Measurements from ENCODE around the gene GRP.
A peak's percentile ranks its signal among the peaks of the same experiment; 100 is the strongest.

The GRP gene

GRCh38 chr18:59266886-59267502 is 47.0 kb downstream of the GRP start:
- Mint-ChIP-seq H3K4me3 (no peak overlapping the region), H3K4me1 (peaks cover 11% of the 10 kb centered on the region), H3K27ac (no peak overlapping the region), H3K36me3 (peaks cover 2% of the 10 kb centered on the region), H3K27me3 (peaks cover 42% of the 10 kb centered on the region), H3K9me3 (peaks cover 2% of the 10 kb centered on the region)
- DNase-seq (ENCODE audit: low spot score in 2 of 2) = no peak
- ATAC-seq (ENCODE audit: low read depth) = no peak

DNA sequence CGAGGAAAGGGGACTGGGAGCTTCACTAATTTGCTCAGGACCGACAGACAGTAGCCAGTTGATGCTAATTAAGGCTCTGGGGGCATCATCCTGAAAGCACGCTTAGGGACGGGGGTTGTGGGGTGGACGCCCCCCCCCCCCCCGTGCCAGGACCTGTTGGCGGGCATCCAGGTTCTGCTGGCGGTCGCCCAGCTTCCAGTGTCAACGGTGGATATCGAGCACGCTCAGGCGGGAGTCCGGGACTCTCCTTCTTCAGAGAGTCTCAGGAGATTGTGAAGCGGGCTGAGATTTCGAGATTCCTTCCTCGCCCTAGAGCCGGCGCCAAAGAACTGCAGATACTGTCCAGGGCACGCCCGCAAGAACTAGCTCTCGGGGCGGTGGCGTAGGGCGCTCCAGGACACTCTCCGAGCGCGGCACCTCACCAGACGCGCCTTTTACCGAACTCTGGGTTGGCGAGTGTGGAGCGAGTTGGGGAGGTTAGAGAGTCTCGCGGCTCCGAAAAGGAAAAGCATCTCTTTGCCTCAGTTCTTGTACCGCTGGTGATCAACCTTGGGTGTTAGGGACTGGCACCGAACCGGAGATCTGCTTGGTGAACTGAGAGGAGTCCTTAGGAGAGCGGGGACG is 47.7 kb downstream of the GRP start:
- DNase-seq (ENCODE audit: low spot score in 2 of 2) (no peak), ATAC-seq (ENCODE audit: low read depth) (no peak)
- Mint-ChIP-seq H3K27ac (no peak overlapping the region), H3K4me1 (peaks cover 11% of the 10 kb centered on the region), H3K4me3 (peak overlapping the region; percentile 5), H3K27me3 (peaks cover 40% of the 10 kb centered on the region), H3K36me3 (peaks cover 2% of the 10 kb centered on the region), H3K9me3 (peaks cover 2% of the 10 kb centered on the region)

- Mint-ChIP-seq H3K27ac (no peak overlapping the region), H3K27me3 (peaks cover 36% of the 10 kb centered on the region), H3K36me3 (peaks cover 2% of the 10 kb centered on the region), H3K9me3 (peaks cover 2% of the 10 kb centered on the region), H3K4me1 (peaks cover 11% of the 10 kb centered on the region), H3K4me3 (peak overlapping the region; percentile 69)
- ATAC-seq (ENCODE audit: low read depth) (no peak), DNase-seq (ENCODE audit: low spot score in 2 of 2) (no peak)
Observed at GRCh38 chr18:59268127-59268720, 48.3 kb downstream of the GRP start.

- Mint-ChIP-seq H3K9me3 (peaks cover 2% of the 10 kb centered on the region), H3K4me3 (peak overlapping the region; percentile 69), H3K4me1 (peaks cover 12% of the 10 kb centered on the region), H3K27ac (peak overlapping the region; percentile 7), H3K36me3 (peaks cover 2% of the 10 kb centered on the region), H3K27me3 (peaks cover 35% of the 10 kb centered on the region)
- DNase-seq (ENCODE audit: low spot score in 2 of 2) (peak in 1 of 2 donors; percentile 38), ATAC-seq (ENCODE audit: low read depth) (peak; percentile 53)
Observed at GRCh38 chr18:59268721-59269562, 49.0 kb downstream of the GRP start.

GRCh38 chr18:59269563-59270119 is 49.7 kb downstream of the GRP start:
- DNase-seq (ENCODE audit: low spot score in 2 of 2) (no peak), ATAC-seq (ENCODE audit: low read depth) (no peak)
- H3K27me3 Mint-ChIP-seq = peaks cover 36% of the 10 kb centered on the region
- H3K9me3 Mint-ChIP-seq = peaks cover 2% of the 10 kb centered on the region
- H3K27ac Mint-ChIP-seq = peak overlapping the region; percentile 7
- peak overlapping the region; percentile 69 for H3K4me3 Mint-ChIP-seq
- peaks cover 12% of the 10 kb centered on the region for H3K4me1 Mint-ChIP-seq
- H3K36me3 Mint-ChIP-seq = peaks cover 2% of the 10 kb centered on the region

DNA sequence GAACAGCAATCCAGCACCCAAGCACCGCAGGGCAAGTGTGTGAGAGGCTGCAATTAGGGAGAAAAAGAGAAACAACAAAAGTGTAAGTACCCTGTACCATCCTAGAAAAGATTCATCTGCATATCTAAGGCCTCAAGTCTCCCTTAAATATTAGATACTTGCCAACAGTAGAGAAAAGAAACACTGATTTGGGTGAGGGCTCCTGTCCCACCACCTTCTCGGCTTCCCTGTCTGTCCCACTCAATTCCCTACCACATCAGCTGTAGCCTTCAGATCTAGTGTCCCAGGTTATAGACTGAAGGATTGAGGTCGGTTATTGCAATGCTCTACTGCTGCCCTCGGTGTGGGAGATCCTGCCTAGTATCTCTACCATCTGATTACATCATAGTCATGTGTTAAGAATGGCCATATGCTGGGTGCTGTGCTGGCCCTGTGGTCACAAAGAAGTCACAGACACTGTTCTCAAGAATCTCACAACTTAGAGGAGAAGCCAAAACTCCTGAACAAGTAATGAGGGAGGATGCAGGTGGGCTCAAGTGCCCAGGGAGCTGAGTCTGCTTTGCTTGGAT is 50.8 kb downstream of the GRP start:
- peaks cover 12% of the 10 kb centered on the region for H3K4me1 Mint-ChIP-seq
- peaks cover 2% of the 10 kb centered on the region for H3K9me3 Mint-ChIP-seq
- H3K27me3 Mint-ChIP-seq = peaks cover 38% of the 10 kb centered on the region
- H3K36me3 Mint-ChIP-seq = peaks cover 2% of the 10 kb centered on the region
- ATAC-seq (ENCODE audit: low read depth) (no peak), DNase-seq (ENCODE audit: low spot score in 2 of 2) (no peak)
- no peak overlapping the region for H3K4me3 Mint-ChIP-seq
- H3K27ac Mint-ChIP-seq = no peak overlapping the region

- H3K9me3 Mint-ChIP-seq = peaks cover 2% of the 10 kb centered on the region
- peak overlapping the region; percentile 8 for H3K4me3 Mint-ChIP-seq
- H3K27me3 Mint-ChIP-seq = peaks cover 34% of the 10 kb centered on the region
- DNase-seq (ENCODE audit: low spot score in 2 of 2) = no peak
- H3K36me3 Mint-ChIP-seq = peaks cover 2% of the 10 kb centered on the region
- H3K4me1 Mint-ChIP-seq = peaks cover 12% of the 10 kb centered on the region
- H3K27ac Mint-ChIP-seq = no peak overlapping the region
- ATAC-seq (ENCODE audit: low read depth) = no peak
Observed at GRCh38 chr18:59271606-59272220, 51.8 kb downstream of the GRP start.

GRCh38 chr18:59272221-59272888 is 52.4 kb downstream of the GRP start:
- ATAC-seq (ENCODE audit: low read depth) (peak; percentile 43), DNase-seq (ENCODE audit: low spot score in 2 of 2) (no peak)
- Mint-ChIP-seq H3K9me3 (peaks cover 2% of the 10 kb centered on the region), H3K36me3 (peaks cover 2% of the 10 kb centered on the region), H3K4me1 (peaks cover 12% of the 10 kb centered on the region), H3K27me3 (peaks cover 33% of the 10 kb centered on the region), H3K27ac (no peak overlapping the region), H3K4me3 (peak overlapping the region; percentile 8)

DNA sequence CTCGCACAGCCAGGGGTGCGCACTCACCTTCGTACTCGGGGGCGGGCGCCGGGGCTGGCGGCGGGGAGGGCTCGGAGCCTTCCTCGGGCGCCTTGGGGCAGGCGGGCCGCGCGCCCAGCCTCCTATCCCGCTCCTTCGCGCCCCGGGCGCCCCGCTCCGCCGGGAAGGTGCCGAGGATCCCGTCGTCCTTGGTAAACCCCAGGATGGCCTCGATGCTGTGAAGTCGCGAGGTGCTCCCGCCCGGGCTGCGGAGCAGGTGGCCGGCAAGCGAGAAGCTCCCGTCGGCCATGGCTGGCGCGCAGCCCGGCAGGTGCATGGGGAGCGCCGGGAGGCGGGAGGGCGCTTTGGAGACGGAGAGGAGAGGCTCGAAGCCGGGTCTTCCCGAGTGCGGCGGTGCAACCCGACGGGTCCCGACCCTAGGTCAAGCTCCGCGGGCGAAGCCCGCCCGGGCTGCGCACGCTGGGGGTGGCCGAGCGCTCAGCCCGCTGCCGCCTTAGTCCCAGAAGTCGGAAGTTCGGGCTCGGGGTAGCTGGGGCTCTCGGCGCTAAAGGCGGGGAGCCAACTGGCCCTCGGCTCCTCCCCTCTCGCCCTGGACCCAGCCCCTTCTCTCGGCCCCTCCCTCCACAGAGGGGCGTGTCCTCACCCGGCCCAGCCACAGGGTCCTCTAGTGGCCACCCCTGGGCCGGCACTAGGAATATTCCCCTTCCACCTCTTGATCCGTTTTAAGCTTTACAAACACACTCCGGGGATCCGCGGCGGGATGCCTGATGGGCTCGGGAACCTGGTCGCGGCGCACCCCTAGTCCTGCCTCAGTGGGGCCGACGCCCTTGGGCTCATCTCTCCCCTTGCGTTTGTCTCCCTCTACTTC is 53.2 kb downstream of the GRP start, which contains the start of gene RAX:
Gene RAX (minus strand): TSS at position 564 of the 868 bp plus-strand sequence. CDS start 248 bp downstream, at position 316.
- H3K27me3 Mint-ChIP-seq = peaks cover 31% of the 10 kb centered on the region
- ATAC-seq (ENCODE audit: low read depth) (peak; percentile 40), DNase-seq (ENCODE audit: low spot score in 2 of 2) (no peak)
- peaks cover 2% of the 10 kb centered on the region for H3K36me3 Mint-ChIP-seq
- peak within 1 kb of the TSS; percentile 27 for H3K4me3 Mint-ChIP-seq
- H3K4me1 Mint-ChIP-seq = peaks cover 12% of the 10 kb centered on the region
- peaks cover 2% of the 10 kb centered on the region for H3K9me3 Mint-ChIP-seq
- H3K27ac Mint-ChIP-seq = no peak within 1 kb of the TSS

- ATAC-seq (ENCODE audit: low read depth) = no peak
- DNase-seq (ENCODE audit: low spot score in 2 of 2) = no peak
- peaks cover 28% of the 10 kb centered on the region for H3K27me3 Mint-ChIP-seq
- peak overlapping the region; percentile 27 for H3K4me3 Mint-ChIP-seq
- H3K36me3 Mint-ChIP-seq = peaks cover 2% of the 10 kb centered on the region
- peaks cover 10% of the 10 kb centered on the region for H3K4me1 Mint-ChIP-seq
- H3K9me3 Mint-ChIP-seq = no peaks in the 10 kb centered on the region
- H3K27ac Mint-ChIP-seq = no peak overlapping the region
Observed at GRCh38 chr18:59273759-59274532, 54.0 kb downstream of the GRP start.

DNA sequence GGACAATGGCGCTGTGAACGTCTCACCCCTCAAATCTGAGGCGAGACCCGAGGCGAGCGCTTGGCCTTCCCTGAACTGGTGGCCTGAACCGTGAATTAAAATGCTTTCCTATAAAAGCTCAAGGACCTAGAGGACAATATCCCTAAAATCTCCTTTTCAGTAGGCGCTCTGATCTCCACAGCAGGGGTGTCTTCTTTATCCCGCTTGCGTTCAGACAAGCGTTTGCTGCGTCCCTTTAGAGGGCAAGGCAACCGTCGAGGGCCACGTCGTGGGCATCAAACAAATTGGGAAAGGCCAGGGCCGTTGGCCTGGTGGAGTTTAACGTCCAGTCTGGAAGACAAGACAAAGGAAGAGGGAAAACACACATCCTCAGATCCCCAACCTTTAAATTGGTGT is 54.6 kb downstream of the GRP start:
- no peak overlapping the region for H3K27ac Mint-ChIP-seq
- no peaks in the 10 kb centered on the region for H3K9me3 Mint-ChIP-seq
- H3K27me3 Mint-ChIP-seq = peaks cover 27% of the 10 kb centered on the region
- DNase-seq (ENCODE audit: low spot score in 2 of 2) (no peak), ATAC-seq (ENCODE audit: low read depth) (no peak)
- no peak overlapping the region for H3K4me3 Mint-ChIP-seq
- H3K4me1 Mint-ChIP-seq = peaks cover 10% of the 10 kb centered on the region
- peaks cover 1% of the 10 kb centered on the region for H3K36me3 Mint-ChIP-seq
